H9 (cell line): Measurements from ENCODE around the gene HMGCS2. TPM values are rescaled to one million over a fixed set of nuclear protein-coding genes. Genes with fewer than 3 reads are reported as not detected.

Experiments
- DNase-seq: peaks from one replicate; pipeline ENCODE4 v3.0.0-alpha.2; 2017
- H2AFZ ChIP-seq: one replicate; pipeline ENCODE4 v1.6.1; 2013; ENCODE audit warnings: mild to moderate bottlenecking, low read length, control low read depth, moderate library complexity
- H2AK5ac ChIP-seq: 2 replicates; pipeline ENCODE4 v1.6.1; 2013; ENCODE audit warnings: low read length, control low read depth, mixed read lengths; ENCODE audit not compliant: insufficient read length
- H2BK120ac ChIP-seq: one replicate; pipeline ENCODE4 v1.6.1; 2013; ENCODE audit warnings: low read depth, mild to moderate bottlenecking, low read length, control low read depth, inconsistent platforms; ENCODE audit not compliant: poor library complexity, severe bottlenecking
- H2BK12ac ChIP-seq: 2 replicates; pipeline ENCODE4 v1.6.1; 2013; ENCODE audit warnings: low read length, control low read depth, mixed read lengths, low read depth; ENCODE audit not compliant: insufficient read length
- H2BK15ac ChIP-seq: 2 replicates; pipeline ENCODE4 v1.6.1; 2013; ENCODE audit warnings: low read depth, low read length, control low read depth
- H2BK20ac ChIP-seq: one replicate; pipeline ENCODE4 v1.6.1; 2013; ENCODE audit warnings: low read depth, mild to moderate bottlenecking, low read length, control low read depth, inconsistent platforms; ENCODE audit not compliant: poor library complexity, severe bottlenecking
- H2BK5ac ChIP-seq: 2 replicates; pipeline ENCODE4 v1.6.1; 2013; ENCODE audit warnings: low read length, control low read depth, mixed read lengths; ENCODE audit not compliant: insufficient read length
- H3K14ac ChIP-seq: 2 replicates; pipeline ENCODE4 v1.6.1; 2013; ENCODE audit warnings: low read length, control low read depth; ENCODE audit not compliant: insufficient read depth
- H3K18ac ChIP-seq: 2 replicates; pipeline ENCODE4 v1.6.1; 2013; ENCODE audit warnings: low read depth, mild to moderate bottlenecking, mixed read lengths, low read length, control low read depth; ENCODE audit not compliant: insufficient read length
- H3K23ac ChIP-seq: 2 replicates; pipeline ENCODE4 v1.6.1; 2013; ENCODE audit warnings: low read length, control low read depth, mixed read lengths, low read depth; ENCODE audit not compliant: insufficient read length
- H3K23me2 ChIP-seq: 2 replicates; pipeline ENCODE4 v1.6.1; 2013; ENCODE audit warnings: low read depth, mild to moderate bottlenecking, mixed read lengths, low read length, control low read depth; ENCODE audit not compliant: insufficient read length, poor library complexity, severe bottlenecking
- H3K27ac ChIP-seq: 2 replicates; pipeline ENCODE4 v1.5.1; 2013; ENCODE audit warnings: low read length, control low read depth, mixed read lengths, low read depth; ENCODE audit not compliant: insufficient read length
- H3K27me3 ChIP-seq: 2 replicates; pipeline ENCODE4 v1.6.1; 2013; ENCODE audit warnings: low read length, control low read depth, inconsistent platforms; ENCODE audit not compliant: insufficient read depth
- H3K4ac ChIP-seq: 2 replicates; pipeline ENCODE4 v1.6.1; 2013; ENCODE audit warnings: low read depth, mild to moderate bottlenecking, control low read depth, inconsistent platforms, low read length, moderate library complexity
- H3K4me1 ChIP-seq: 2 replicates; pipeline ENCODE4 v1.6.1; 2013; ENCODE audit warnings: low read length, control low read depth, inconsistent platforms; ENCODE audit not compliant: insufficient read depth
- H3K4me2 ChIP-seq: 2 replicates; pipeline ENCODE4 v1.6.1; 2013; ENCODE audit warnings: low read length, control low read depth, mixed read lengths; ENCODE audit not compliant: insufficient read length, insufficient read depth
- H3K56ac ChIP-seq: 2 replicates; pipeline ENCODE4 v1.6.1; 2013; ENCODE audit warnings: low read depth, mild to moderate bottlenecking, mixed read lengths, low read length, control low read depth; ENCODE audit not compliant: insufficient read length
- H3K79me1 ChIP-seq: 2 replicates; pipeline ENCODE4 v1.6.1; 2013; ENCODE audit warnings: low read depth, mild to moderate bottlenecking, moderate library complexity, low read length, control low read depth, inconsistent platforms; ENCODE audit not compliant: insufficient read depth, poor library complexity, severe bottlenecking
- H3K79me2 ChIP-seq: 2 replicates; pipeline ENCODE4 v1.6.1; 2013; ENCODE audit warnings: low read length, control low read depth, inconsistent platforms; ENCODE audit not compliant: insufficient read depth
- H3K9ac ChIP-seq: 2 replicates; pipeline ENCODE4 v1.6.1; 2013; ENCODE audit warnings: low read length, control low read depth, mixed read lengths; ENCODE audit not compliant: insufficient read length; ENCODE audit errors: extremely low read depth
- H3K9me3 ChIP-seq: one replicate; pipeline ENCODE4 v1.6.1; 2013; ENCODE audit warnings: low read depth, low read length, inconsistent platforms; ENCODE audit not compliant: control insufficient read depth
- H3T11ph ChIP-seq: one replicate; pipeline ENCODE4 v1.6.1; 2013; ENCODE audit warnings: mild to moderate bottlenecking, low read length, control low read depth, inconsistent platforms
- H4K20me1 ChIP-seq: one replicate; pipeline ENCODE4 v1.6.1; 2013; ENCODE audit not compliant: control insufficient read depth, insufficient read length, insufficient read depth
- H4K5ac ChIP-seq: 2 replicates; pipeline ENCODE4 v1.6.1; 2013; ENCODE audit warnings: low read depth, mild to moderate bottlenecking, mixed read lengths, low read length, control low read depth; ENCODE audit not compliant: insufficient read length
- H4K8ac ChIP-seq: replicated peaks from 2 replicates; pipeline ENCODE4 v1.6.1; 2013; ENCODE audit warnings: low read length, control low read depth, mixed read lengths, low read depth; ENCODE audit not compliant: insufficient read length
- H4K91ac ChIP-seq: 2 replicates; pipeline ENCODE4 v1.6.1; 2013; ENCODE audit warnings: low read depth, mild to moderate bottlenecking, moderate library complexity, mixed read lengths, low read length, control low read depth; ENCODE audit not compliant: insufficient read length
- H3K27ac Mint-ChIP-seq, 3 experiments: 2 replicates in 2 of 3; 3 replicates in 1 of 3; pipeline ENCODE4 v1.8.0; 2020 to 2021; ENCODE audit warnings: mixed read lengths in 3 of 3, mild to moderate bottlenecking in 1 of 3, moderate library complexity in 1 of 3
- H3K27me3 Mint-ChIP-seq: 2 replicates; pipeline ENCODE4 v1.8.0; 2021; ENCODE audit warnings: low read depth, mild to moderate bottlenecking, moderate library complexity, mixed read lengths
- H3K36me3 Mint-ChIP-seq, 3 experiments: 2 replicates in 2 of 3; 3 replicates in 1 of 3; pipeline ENCODE4 v1.8.0; 2020 to 2021; ENCODE audit warnings: low read depth in 3 of 3, mixed read lengths in 3 of 3; ENCODE audit not compliant: insufficient read depth in 1 of 3
- H3K4me1 Mint-ChIP-seq, 2 experiments: 2 replicates each; pipeline ENCODE4 v1.8.0; 2020; ENCODE audit warnings: mixed read lengths in 2 of 2
- H3K4me3 Mint-ChIP-seq, 2 experiments: 2 replicates in 1 of 2; 3 replicates in 1 of 2; pipeline ENCODE4 v1.8.0; 2020 to 2021; ENCODE audit warnings: mild to moderate bottlenecking in 2 of 2, mixed read lengths in 2 of 2, moderate library complexity in 1 of 2
- H3K9me3 Mint-ChIP-seq, 2 experiments: 2 replicates in 1 of 2; 3 replicates in 1 of 2; pipeline ENCODE4 v1.8.0; 2020; ENCODE audit warnings: mild to moderate bottlenecking in 2 of 2, mixed read lengths in 2 of 2, moderate library complexity in 1 of 2
- WGBS: extraction: QIAGEN DNeasy Blood & Tissue Kit; methylation state at CpG from one replicate; pipeline ENCODE4 v1.1.7; 2013; ENCODE audit warnings: missing lambda C conversion rate, low lambda C conversion rate, mixed read lengths; ENCODE audit not compliant: insufficient read length; ENCODE audit errors: extremely low coverage; 5-methylcytosine and 5-hydroxymethylcytosine counted together
- total RNA-seq: library from RNA; stranded (reverse); gene quantifications from 2 replicates; pipeline ENCODE4 v1.2.1, GENCODE V29; 2021
- TF ChIP-seq, protein P1 (sequence below): fragments of 200-600 bp; sonication (generic); conservative IDR thresholded peaks from 3 replicates; pipeline ENCODE4 v1.8.0; 2021; ENCODE audit warnings: antibody characterized with exemption, mild to moderate bottlenecking

Gene HMGCS2
- total RNA-seq, 1 experiment from 2014 or later: not detected

DNA sequence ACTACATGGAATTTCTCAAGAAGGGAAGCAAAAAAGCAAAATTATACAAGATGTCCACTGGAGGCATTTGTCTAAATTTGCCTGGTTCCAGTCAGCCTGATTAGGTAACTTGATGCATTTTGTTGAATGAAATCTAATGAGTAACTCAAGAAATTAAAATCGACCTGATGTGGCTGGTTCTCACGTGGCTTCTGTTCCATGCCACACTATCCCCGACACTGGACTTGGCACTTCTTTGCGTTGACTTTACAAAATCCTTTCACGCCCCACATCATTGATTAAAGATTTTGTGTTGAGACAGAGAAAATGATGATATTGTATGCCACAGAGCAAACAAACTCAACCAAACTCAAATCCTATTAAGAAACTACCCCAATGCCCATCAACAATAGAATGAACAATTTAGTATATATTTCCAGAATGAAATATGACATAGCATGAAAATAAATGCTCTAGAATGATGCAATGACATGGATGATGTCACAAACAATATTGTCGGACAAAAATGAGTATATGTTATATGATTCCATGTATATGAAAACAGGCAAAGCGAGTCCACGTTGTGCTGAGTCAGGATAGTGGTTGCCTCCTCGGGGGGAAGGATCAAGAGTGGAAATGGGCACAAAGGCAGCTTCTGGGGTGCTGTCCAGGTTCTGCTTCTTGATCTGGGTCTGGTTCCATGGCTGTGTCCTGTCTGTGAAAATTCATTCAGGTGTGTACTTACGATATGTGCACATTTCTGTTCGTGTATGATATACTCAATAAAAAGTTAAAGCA, 12.9 kb upstream of the HMGCS2 start:
- H4K5ac ChIP-seq: no peak overlapping the region
- H4K8ac ChIP-seq: no peak overlapping the region
- Mint-ChIP-seq H3K27me3 (no peaks in the 10 kb centered on the region; the same call in 1 of the 2 replicates), H3K4me1 (peaks cover 0 to 7% of the 10 kb centered on the region in 2 experiments; a peak in 2 of 4 replicates), H3K4me3 (no peak overlapping the region), H3K27ac (no peak overlapping the region), H3K9me3 (no peaks in the 10 kb centered on the region), H3K36me3 (no peaks in the 10 kb centered on the region)
- H3K23me2 ChIP-seq: no peaks in the 10 kb centered on the region
- no peaks in the 10 kb centered on the region for H3K9me3 ChIP-seq
- no peak overlapping the region for H3K4me2 ChIP-seq
- no peak overlapping the region for H2BK15ac ChIP-seq
- WGBS: no CpG with 5 or more reads among the region's 11 CpGs
- H2AK5ac ChIP-seq: no peak overlapping the region
- H2BK5ac ChIP-seq: no peak overlapping the region
- no peak overlapping the region for H3K18ac ChIP-seq
- no peak overlapping the region for H3K56ac ChIP-seq
- no peak overlapping the region for H3K23ac ChIP-seq
- no peaks in the 10 kb centered on the region for H3K79me2 ChIP-seq
- TF ChIP-seq, protein P1, sequence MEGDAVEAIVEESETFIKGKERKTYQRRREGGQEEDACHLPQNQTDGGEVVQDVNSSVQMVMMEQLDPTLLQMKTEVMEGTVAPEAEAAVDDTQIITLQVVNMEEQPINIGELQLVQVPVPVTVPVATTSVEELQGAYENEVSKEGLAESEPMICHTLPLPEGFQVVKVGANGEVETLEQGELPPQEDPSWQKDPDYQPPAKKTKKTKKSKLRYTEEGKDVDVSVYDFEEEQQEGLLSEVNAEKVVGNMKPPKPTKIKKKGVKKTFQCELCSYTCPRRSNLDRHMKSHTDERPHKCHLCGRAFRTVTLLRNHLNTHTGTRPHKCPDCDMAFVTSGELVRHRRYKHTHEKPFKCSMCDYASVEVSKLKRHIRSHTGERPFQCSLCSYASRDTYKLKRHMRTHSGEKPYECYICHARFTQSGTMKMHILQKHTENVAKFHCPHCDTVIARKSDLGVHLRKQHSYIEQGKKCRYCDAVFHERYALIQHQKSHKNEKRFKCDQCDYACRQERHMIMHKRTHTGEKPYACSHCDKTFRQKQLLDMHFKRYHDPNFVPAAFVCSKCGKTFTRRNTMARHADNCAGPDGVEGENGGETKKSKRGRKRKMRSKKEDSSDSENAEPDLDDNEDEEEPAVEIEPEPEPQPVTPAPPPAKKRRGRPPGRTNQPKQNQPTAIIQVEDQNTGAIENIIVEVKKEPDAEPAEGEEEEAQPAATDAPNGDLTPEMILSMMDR: no peak
- H2BK12ac ChIP-seq: no peak overlapping the region
- no peaks in the 10 kb centered on the region for H3K27me3 ChIP-seq
- no peaks in the 10 kb centered on the region for H4K20me1 ChIP-seq
- no peak overlapping the region for H3K27ac ChIP-seq
- no peak overlapping the region for H2BK20ac ChIP-seq
- no peak overlapping the region for H4K91ac ChIP-seq
- no peak overlapping the region for H2AFZ ChIP-seq
- no peak overlapping the region for H3K14ac ChIP-seq
- H3K4me1 ChIP-seq: no peaks in the 10 kb centered on the region
- no peak overlapping the region for H3K4ac ChIP-seq
- DNase-seq: no peak
- H3K79me1 ChIP-seq: no peaks in the 10 kb centered on the region
- no peak overlapping the region for H3K9ac ChIP-seq
- no peak overlapping the region for H3T11ph ChIP-seq
- no peak overlapping the region for H2BK120ac ChIP-seq
